Parathyroid adenoma (tissue), 2 donors: ENCODE data around the gene ZNF33A.
A peak's percentile ranks its signal among the peaks of the same experiment; 100 is the strongest.
"Not testable (repeated sequence)": the region's sequence is repeated elsewhere in the genome, so short reads cannot be mapped to it uniquely, and the experiment has no call there.

Experiments used
- H2AFZ ChIP-seq: fragments of 300-600 bp; sonication (generic); one replicate; pipeline ENCODE4 v1.7.0; 2017; ENCODE audit warnings: antibody characterized with exemption, mild to moderate bottlenecking
- H3K27ac ChIP-seq: fragments of 300-600 bp; sonication (generic); one replicate; pipeline ENCODE4 v1.7.0; 2017
- H3K27me3 ChIP-seq: fragments of 300-600 bp; sonication (generic); one replicate; pipeline ENCODE4 v1.7.0; 2017; ENCODE audit warnings: low read length; ENCODE audit not compliant: control insufficient read depth, insufficient read depth
- H3K36me3 ChIP-seq: fragments of 300-600 bp; sonication (generic); one replicate; pipeline ENCODE4 v1.7.0; 2017; ENCODE audit warnings: low read length; ENCODE audit not compliant: control insufficient read depth, insufficient read depth
- H3K4me1 ChIP-seq: fragments of 300-600 bp; sonication (generic); one replicate; pipeline ENCODE4 v1.7.0; 2017; ENCODE audit warnings: control low read depth
- H3K4me2 ChIP-seq: fragments of 300-600 bp; sonication (generic); one replicate; pipeline ENCODE4 v1.7.0; 2017; ENCODE audit warnings: low read length
- H3K4me3 ChIP-seq: fragments of 300-600 bp; sonication (generic); one replicate; pipeline ENCODE4 v1.7.0; 2017; ENCODE audit warnings: low read depth, low read length
- H3K79me2 ChIP-seq: fragments of 300-600 bp; sonication (generic); one replicate; pipeline ENCODE4 v1.7.0; 2017; ENCODE audit warnings: control low read depth
- H3K9ac ChIP-seq: fragments of 300-600 bp; sonication (generic); one replicate; pipeline ENCODE4 v1.7.0; 2017; ENCODE audit warnings: mild to moderate bottlenecking
- H3K9me3 ChIP-seq: fragments of 300-600 bp; sonication (generic); one replicate; pipeline ENCODE4 v1.7.0; 2017; ENCODE audit warnings: low read length; ENCODE audit not compliant: control insufficient read depth
- CTCF ChIP-seq: fragments of 300-600 bp; sonication (generic); IDR thresholded peaks from one replicate; pipeline ENCODE4 v1.7.0; 2017; ENCODE audit warnings: antibody characterized with exemption, mild to moderate bottlenecking
- donor health status: primary hyperparathyroidism.

Gene ZNF33A

GRCh38 chr10:37976091-37976879 lies 34.2 kb upstream of the ZNF33A start, which contains the start of gene ZNF25:
TSS of gene ZNF25 (minus strand) at chr10:37976647. CDS start at chr10:37971722, 4,925 bp downstream.
- H3K9ac ChIP-seq: peak within 1 kb of the TSS; percentile 93
- peak; percentile 98 for TF ChIP-seq CTCF
- peak within 1 kb of the TSS; percentile 65 for H3K4me3 ChIP-seq

GRCh38 chr10:37976880-37977203 lies 33.6 kb upstream of the ZNF33A start:
- no peaks in the 10 kb centered on the region for H3K4me1 ChIP-seq
- peak overlapping the region; percentile 93 for H3K27ac ChIP-seq
- H3K36me3 ChIP-seq: no peaks in the 10 kb centered on the region
- peak overlapping the region; percentile 94 for H2AFZ ChIP-seq
- H3K9ac ChIP-seq: no peak overlapping the region
- TF ChIP-seq CTCF: no peak
- H3K79me2 ChIP-seq: peaks cover 3% of the 10 kb centered on the region
- peak overlapping the region; percentile 64 for H3K4me2 ChIP-seq
- no peaks in the 10 kb centered on the region for H3K9me3 ChIP-seq
- H3K4me3 ChIP-seq: peak overlapping the region; percentile 65
- H3K27me3 ChIP-seq: no peaks in the 10 kb centered on the region

More at GRCh38 chr10:37976091-37976879, 34.2 kb upstream of the ZNF33A start, which contains the start of gene ZNF25:
- H3K27ac ChIP-seq: peak within 1 kb of the TSS; percentile 93
- H3K4me1 ChIP-seq: no peaks in the 10 kb centered on the region
- H2AFZ ChIP-seq: peak within 1 kb of the TSS; percentile 94
- no peaks in the 10 kb centered on the region for H3K9me3 ChIP-seq
- no peaks in the 10 kb centered on the region for H3K36me3 ChIP-seq
- no peaks in the 10 kb centered on the region for H3K27me3 ChIP-seq
- H3K4me2 ChIP-seq: peak within 1 kb of the TSS; percentile 73
- peaks cover 3% of the 10 kb centered on the region for H3K79me2 ChIP-seq

- no peak for TF ChIP-seq CTCF
- no peaks in the 10 kb centered on the region for H3K36me3 ChIP-seq
- H3K79me2 ChIP-seq: no peaks in the 10 kb centered on the region
Measured at GRCh38 chr10:37991655-37992054, 18.8 kb upstream of the ZNF33A start.

GRCh38 chr10:37992083-37992482 lies 18.4 kb upstream of the ZNF33A start:
- Histone ChIP-seq H3K4me3 (no peak overlapping the region), H3K9me3 (no peaks in the 10 kb centered on the region), H3K4me1 (no peaks in the 10 kb centered on the region), H2AFZ (peak overlapping the region; percentile 68), H3K27me3 (no peaks in the 10 kb centered on the region), H3K9ac (no peak overlapping the region), H3K36me3 (no peaks in the 10 kb centered on the region), H3K79me2 (no peaks in the 10 kb centered on the region), H3K27ac (no peak overlapping the region), H3K4me2 (no peak overlapping the region)
- TF ChIP-seq CTCF: no peak

More at GRCh38 chr10:37991655-37992054, 18.8 kb upstream of the ZNF33A start:
- Histone ChIP-seq H3K9me3 (no peaks in the 10 kb centered on the region), H3K4me3 (no peak overlapping the region), H3K9ac (no peak overlapping the region), H3K4me1 (no peaks in the 10 kb centered on the region), H2AFZ (no peak overlapping the region), H3K4me2 (no peak overlapping the region), H3K27me3 (no peaks in the 10 kb centered on the region), H3K27ac (no peak overlapping the region)

- not testable (repeated sequence) for H3K36me3 ChIP-seq, H3K79me2 ChIP-seq, H3K27me3 ChIP-seq
Measured at GRCh38 chr10:37998920-37999319, 11.6 kb upstream of the ZNF33A start.

GRCh38 chr10:38000474-38000873 lies 10.0 kb upstream of the ZNF33A start:
- H3K9me3 ChIP-seq, H3K79me2 ChIP-seq, H3K27me3 ChIP-seq, H3K27ac ChIP-seq, H3K36me3 ChIP-seq, H3K4me2 ChIP-seq, H2AFZ ChIP-seq, H3K9ac ChIP-seq, H3K4me3 ChIP-seq, H3K4me1 ChIP-seq: not testable (repeated sequence)

More at GRCh38 chr10:37998920-37999319, 11.6 kb upstream of the ZNF33A start:
- not testable (repeated sequence) for H3K9ac ChIP-seq, H3K27ac ChIP-seq, H3K9me3 ChIP-seq, H2AFZ ChIP-seq, H3K4me2 ChIP-seq, H3K4me1 ChIP-seq, H3K4me3 ChIP-seq
